IMR-90 (cell line): ENCODE measurements around the gene ZBTB7B. TPM values are rescaled to one million over a fixed set of nuclear protein-coding genes. Genes with fewer than 3 reads are reported as not detected.

Experiments used
- ATAC-seq: fragments of 200-7000 bp; cut with Tn5 transposase; 2 replicates; pipeline ENCODE4 v1.9.1; 2020; ENCODE audit warnings: low read depth, mild to moderate bottlenecking, moderate library complexity
- BruUV-seq: library from RNA; stranded (reverse); fragments of 400-500 nt; replicated peaks from 2 replicates; lab custom pipeline; 2021; lab: Mats Ljungman, UMichigan
- CTCF ChIA-PET: fragments of 300-600 bp; formaldehyde crosslinking; extraction: SDS; loops from one replicate; lab custom pipeline; 2021; ENCODE audit warnings: antibody characterized with exemption; lab: Yijun Ruan, JAX
- POLR2A ChIA-PET: fragments of 300-600 bp; sonication (Branson Sonifier 250); formaldehyde crosslinking; loops from one replicate; lab custom pipeline; 2022; ENCODE audit warnings: antibody characterized with exemption; ENCODE audit not compliant: unreplicated experiment; lab: Charles Lee
- DNase-seq: peaks from one replicate; pipeline ENCODE4 v3.0.0; 2013
- H2AFZ ChIP-seq: replicated peaks from 2 replicates; pipeline ENCODE3; 2013; ENCODE audit warnings: low read length, mild to moderate bottlenecking; ENCODE audit not compliant: poor library complexity
- H2AK5ac ChIP-seq: 2 replicates; pipeline ENCODE4 v1.6.1; 2013; ENCODE audit warnings: low read depth, low read length, inconsistent platforms
- H2AK9ac ChIP-seq: replicated peaks from 2 replicates; pipeline ENCODE3; 2013; ENCODE audit warnings: mild to moderate bottlenecking, low read depth, low read length, moderate library complexity; ENCODE audit not compliant: poor library complexity
- H2BK120ac ChIP-seq: 2 replicates; pipeline ENCODE4 v1.6.1; 2013; ENCODE audit warnings: low read depth, low read length, inconsistent platforms
- H2BK15ac ChIP-seq: 3 replicates; pipeline ENCODE4 v1.6.1; 2013; ENCODE audit warnings: low read depth, low read length, inconsistent platforms
- H2BK20ac ChIP-seq: 2 replicates; pipeline ENCODE4 v1.6.1; 2013; ENCODE audit warnings: low read depth, mild to moderate bottlenecking, inconsistent platforms, low read length, moderate library complexity
- H2BK5ac ChIP-seq: 2 replicates; pipeline ENCODE4 v1.6.1; 2013; ENCODE audit warnings: mild to moderate bottlenecking, low read depth, low read length, inconsistent platforms; ENCODE audit not compliant: poor library complexity, severe bottlenecking
- H3K14ac ChIP-seq: replicated peaks from 2 replicates; pipeline ENCODE4 v1.6.1; 2013; ENCODE audit warnings: low read depth, low read length, inconsistent platforms
- H3K18ac ChIP-seq: 2 replicates; pipeline ENCODE4 v1.6.1; 2013; ENCODE audit warnings: low read depth, low read length, control low read depth
- H3K23ac ChIP-seq: 2 replicates; pipeline ENCODE4 v1.6.1; 2013; ENCODE audit warnings: low read depth, low read length, inconsistent platforms
- H3K27ac ChIP-seq: 2 replicates; pipeline ENCODE4 v1.5.1; 2013; ENCODE audit warnings: mild to moderate bottlenecking, control low read depth, low read length; ENCODE audit not compliant: insufficient read depth
- H3K27me3 ChIP-seq: 2 replicates; pipeline ENCODE4 v1.6.1; 2013; ENCODE audit warnings: low read length; ENCODE audit not compliant: control insufficient read depth, insufficient read depth
- H3K36me3 ChIP-seq: 2 replicates; pipeline ENCODE4 v1.6.1; 2013; ENCODE audit warnings: low read length, mixed read lengths; ENCODE audit not compliant: control insufficient read depth, insufficient read depth
- H3K4ac ChIP-seq: 2 replicates; pipeline ENCODE4 v1.6.1; 2013; ENCODE audit warnings: low read depth, low read length, inconsistent platforms
- H3K4me1 ChIP-seq: 2 replicates; pipeline ENCODE4 v1.6.1; 2013; ENCODE audit warnings: low read length, mixed read lengths; ENCODE audit not compliant: control insufficient read depth, insufficient read depth
- H3K4me2 ChIP-seq: 2 replicates; pipeline ENCODE4 v1.6.1; 2013; ENCODE audit warnings: low read depth, mild to moderate bottlenecking, control low read depth, low read length, moderate library complexity
- H3K4me3 ChIP-seq: 2 replicates; pipeline ENCODE4 v1.5.1; 2013; ENCODE audit warnings: low read depth, mild to moderate bottlenecking, control low read depth, low read length, moderate library complexity; ENCODE audit not compliant: insufficient read depth
- H3K56ac ChIP-seq: 2 replicates; pipeline ENCODE4 v1.6.1; 2013; ENCODE audit warnings: low read length, inconsistent platforms; ENCODE audit not compliant: insufficient read depth; ENCODE audit errors: extremely low read depth
- H3K79me1 ChIP-seq, 2 experiments: 2 replicates each; pipeline ENCODE4 v1.6.1; 2013; ENCODE audit warnings: low read length in 2 of 2, inconsistent platforms in 1 of 2, low read depth in 1 of 2
- H3K9ac ChIP-seq: 2 replicates; pipeline ENCODE4 v1.6.1; 2013; ENCODE audit warnings: low read depth, low read length, control low read depth
- H3K9me1 ChIP-seq: 2 replicates; pipeline ENCODE4 v1.6.1; 2013; ENCODE audit warnings: low read length, inconsistent platforms; ENCODE audit not compliant: insufficient read depth
- H3K9me3 ChIP-seq: 2 replicates; pipeline ENCODE4 v1.6.1; 2013; ENCODE audit warnings: low read length; ENCODE audit not compliant: control insufficient read depth, insufficient read depth
- H4K20me1 ChIP-seq: 2 replicates; pipeline ENCODE4 v1.6.1; 2013; ENCODE audit warnings: low read length, inconsistent platforms; ENCODE audit not compliant: insufficient read depth
- H4K5ac ChIP-seq: 2 replicates; pipeline ENCODE4 v1.6.1; 2013; ENCODE audit warnings: mild to moderate bottlenecking, low read depth, low read length, control low read depth
- H4K8ac ChIP-seq, 2 experiments: 2 replicates each; pipeline ENCODE4 v1.6.1; 2013; ENCODE audit warnings: low read depth in 2 of 2, low read length in 2 of 2, control low read depth in 1 of 2, inconsistent platforms in 1 of 2
- H4K91ac ChIP-seq: 2 replicates; pipeline ENCODE4 v1.6.1; 2013; ENCODE audit warnings: low read depth, low read length, inconsistent platforms; ENCODE audit not compliant: insufficient read depth
- CEBPB ChIP-seq: IDR thresholded peaks from 2 replicates; pipeline ENCODE4 v1.6.1; 2012; ENCODE audit warnings: low read depth, low read length, improper control_type of control experiment
- CHD1 ChIP-seq: IDR thresholded peaks from 2 replicates; pipeline ENCODE4 v1.6.1; 2012; ENCODE audit warnings: low read depth, low read length, improper control_type of control experiment
- MAFK ChIP-seq: IDR thresholded peaks from 2 replicates; pipeline ENCODE4 v1.6.1; 2012; ENCODE audit warnings: low read depth, low read length, improper control_type of control experiment
- RAD21 ChIP-seq: IDR thresholded peaks from 2 replicates; pipeline ENCODE4 v1.6.1; 2012; ENCODE audit warnings: low read length, improper control_type of control experiment
- USF2 ChIP-seq: fragments of 150-350 bp; IDR thresholded peaks from 2 replicates; pipeline ENCODE4 v1.6.1; 2017; ENCODE audit warnings: mild to moderate bottlenecking, antibody characterized with exemption, low read length, low read depth
- WGBS, 2 experiments: methylation state at CpG; one replicate each; pipeline versions ENCODE4 v1.1.5 to v1.1.7; 2013; ENCODE audit warnings: missing lambda C conversion rate in 2 of 2; ENCODE audit not compliant: insufficient read length in 1 of 2; ENCODE audit errors: extremely low coverage in 2 of 2; 5-methylcytosine and 5-hydroxymethylcytosine counted together
- dilution Hi-C: fragments of 300-500 bp; cut with HindIII; formaldehyde crosslinking; loops from one replicate; pipeline ENCODE4 v1.14.3; 2018; ENCODE audit warnings: low sequenced_read_pairs; ENCODE audit not compliant: unreplicated experiment
- in situ Hi-C: fragments of 300-500 bp; cut with MboI; formaldehyde crosslinking; loops from 3 replicates; pipeline ENCODE4 v1.14.3; 2019; ENCODE audit warnings: low sequenced_read_pairs, inconsistent platforms, mixed read lengths
- intact Hi-C: fragments of 100-400 bp; cut with micrococcal nuclease; formaldehyde crosslinking; loops from 2 replicates; pipeline ENCODE4 v1.10.0; 2022
- polyA plus RNA-seq, 3 experiments: library from polyadenylated mRNA; depleted of rRNA; stranded (reverse); fragments of >200 nt; gene quantifications; 2 replicates each; pipeline ENCODE4 v1.2.3, GENCODE V29; 2012; ENCODE audit warnings: low replicate concordance in 1 of 3
- total RNA-seq: library from RNA; depleted of rRNA; stranded (reverse); fragments of >200 nt; gene quantifications from 2 replicates; pipeline ENCODE4 v1.2.3, GENCODE V29; 2012

The ZBTB7B gene
- total and polyA plus RNA-seq, 2 of the 4 experiments (the other 2 are of a cell fraction) = 7.7 to 17.4 TPM

GRCh38 chr1:155037043-155037442, 34.4 kb downstream of the ZBTB7B start:
- in situ Hi-C loops = no loop called here
- POLR2A ChIA-PET = no interaction called here

More at GRCh38 chr1:155037043-155037442, 34.4 kb downstream of the ZBTB7B start:
- Histone ChIP-seq H3K18ac (no peak overlapping the region), H3K4me1 (peaks cover 1% of the 10 kb centered on the region; the same call in 1 of the 2 replicates), H3K9me1 (peaks cover 6% of the 10 kb centered on the region; the same call in 1 of the 2 replicates), H3K4ac (no peak overlapping the region), H2AK9ac (no peak overlapping the region), H3K4me2 (no peak overlapping the region), H3K14ac (no peak overlapping the region), H2BK120ac (no peak overlapping the region), H2BK5ac (no peak overlapping the region), H4K20me1 (no peaks in the 10 kb centered on the region), H3K79me1 (no peaks in the 10 kb centered on the region), H2BK20ac (no peak overlapping the region), H3K9ac (no peak overlapping the region), H2BK15ac (no peak overlapping the region), H3K27me3 (peaks cover 42% of the 10 kb centered on the region), H4K8ac (no peak overlapping the region), H3K9me3 (no peaks in the 10 kb centered on the region), H4K5ac (no peak overlapping the region), H4K91ac (no peak overlapping the region), H2AFZ (no peak overlapping the region), H3K36me3 (no peaks in the 10 kb centered on the region), H3K23ac (no peak overlapping the region), H3K4me3 (no peak overlapping the region), H3K56ac (no peak overlapping the region), H2AK5ac (no peak overlapping the region), H3K27ac (no peak overlapping the region)
- no peak for TF ChIP-seq RAD21
- no peak for TF ChIP-seq CEBPB
- no peak for TF ChIP-seq USF2
- no peak for TF ChIP-seq CHD1
- TF ChIP-seq MAFK = no peak
- WGBS, 2 experiments = 43% methylated on average over 1 of the region's 3 CpGs; no CpG with 5 or more reads in 1 of the 2 experiments
- dilution Hi-C loops = no loop called here
- DNase-seq (no peak), ATAC-seq (no peak)
- CTCF ChIA-PET = no interaction called here
- intact Hi-C loops = no loop called here
- BruUV-seq = no TSS peak
